Measurements from ENCODE around the gene ZNF195.

Gene ZNF195

DNA sequence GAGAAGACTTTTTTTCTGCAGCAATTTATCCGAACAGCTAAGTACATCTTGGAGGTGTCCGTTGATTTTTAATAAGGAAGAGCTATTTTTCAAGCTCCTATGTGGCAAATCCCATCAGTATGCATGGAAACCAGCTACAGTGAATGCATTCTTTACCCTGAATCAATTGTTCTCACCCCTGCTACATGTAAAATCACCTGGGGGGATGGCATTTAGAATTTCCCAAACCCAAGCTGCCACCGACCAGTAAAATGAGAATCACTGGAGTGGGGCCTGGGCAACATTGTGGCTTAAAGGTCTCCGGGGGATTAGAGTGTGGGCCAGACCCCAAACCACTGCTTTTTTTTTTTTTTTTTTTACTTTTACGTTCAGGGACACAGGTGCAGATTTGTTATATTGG, 2.8 kb upstream of the ZNF195 start:
- H3K27ac ChIP-seq = no peak overlapping the region
- peaks cover 0 to 8% (median 0%) of the 10 kb centered on the region in 3 donors for H3K36me3 ChIP-seq
- no peaks in the 10 kb centered on the region for H3K27me3 ChIP-seq
- H3K9me3 ChIP-seq = no peaks in the 10 kb centered on the region
- intact Hi-C loops (cut with DNase I; ENCODE audit: low total_unique reads) = no loop called here
- no peak for DNase-seq
- TF ChIP-seq, protein P1, sequence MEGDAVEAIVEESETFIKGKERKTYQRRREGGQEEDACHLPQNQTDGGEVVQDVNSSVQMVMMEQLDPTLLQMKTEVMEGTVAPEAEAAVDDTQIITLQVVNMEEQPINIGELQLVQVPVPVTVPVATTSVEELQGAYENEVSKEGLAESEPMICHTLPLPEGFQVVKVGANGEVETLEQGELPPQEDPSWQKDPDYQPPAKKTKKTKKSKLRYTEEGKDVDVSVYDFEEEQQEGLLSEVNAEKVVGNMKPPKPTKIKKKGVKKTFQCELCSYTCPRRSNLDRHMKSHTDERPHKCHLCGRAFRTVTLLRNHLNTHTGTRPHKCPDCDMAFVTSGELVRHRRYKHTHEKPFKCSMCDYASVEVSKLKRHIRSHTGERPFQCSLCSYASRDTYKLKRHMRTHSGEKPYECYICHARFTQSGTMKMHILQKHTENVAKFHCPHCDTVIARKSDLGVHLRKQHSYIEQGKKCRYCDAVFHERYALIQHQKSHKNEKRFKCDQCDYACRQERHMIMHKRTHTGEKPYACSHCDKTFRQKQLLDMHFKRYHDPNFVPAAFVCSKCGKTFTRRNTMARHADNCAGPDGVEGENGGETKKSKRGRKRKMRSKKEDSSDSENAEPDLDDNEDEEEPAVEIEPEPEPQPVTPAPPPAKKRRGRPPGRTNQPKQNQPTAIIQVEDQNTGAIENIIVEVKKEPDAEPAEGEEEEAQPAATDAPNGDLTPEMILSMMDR (IDR thresholded peaks at IDR 0.05) = no peak
- peaks cover 0 to 21% (median 9%) of the 10 kb centered on the region in 4 donors for H3K4me1 ChIP-seq
- peak overlapping the region in 1 of 2 donors; percentile 33 for H3K4me3 ChIP-seq

DNA sequence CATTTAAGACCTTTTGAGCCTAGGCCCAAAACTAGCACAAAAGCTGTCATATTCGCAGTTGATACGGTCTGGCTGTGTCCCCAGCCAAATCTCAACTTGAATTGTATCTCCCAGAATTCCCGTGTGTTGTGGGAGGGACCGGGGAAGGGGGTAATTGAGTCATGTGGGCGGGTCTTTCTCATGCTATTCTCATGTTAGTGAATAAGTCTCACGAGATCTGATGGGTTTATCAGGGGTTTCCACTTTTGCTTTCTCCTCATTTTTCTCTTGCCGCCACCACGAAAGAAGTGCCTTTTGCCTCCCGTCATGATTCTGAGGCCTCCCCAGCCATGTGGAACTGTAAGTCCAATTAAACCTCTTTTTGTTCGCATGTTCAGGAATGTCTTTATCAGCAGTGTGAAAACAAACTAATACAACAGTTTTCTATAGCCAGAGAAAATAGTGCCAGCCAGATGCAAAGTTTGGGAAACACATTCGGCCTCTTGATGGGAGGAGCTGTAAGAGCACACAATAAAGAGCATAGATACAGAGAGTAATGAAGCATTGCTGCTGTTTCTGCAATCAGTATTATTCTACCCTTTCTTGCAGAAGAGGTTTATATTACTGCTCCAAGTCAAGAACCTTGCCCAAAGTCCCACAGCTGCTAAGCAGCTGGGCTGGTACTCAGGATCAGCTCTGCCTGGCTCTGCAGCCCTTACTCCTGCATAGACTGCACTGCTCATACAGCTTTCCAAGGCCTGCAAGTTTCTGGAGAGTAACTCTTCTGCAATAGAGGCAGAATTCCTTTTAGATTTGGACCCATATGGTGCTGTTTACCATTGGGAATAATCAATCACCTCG, 2.0 kb upstream of the ZNF195 start:
- TF ChIP-seq, protein P1 (IDR thresholded peaks at IDR 0.05) = no peak
- peaks cover 0 to 8% (median 0%) of the 10 kb centered on the region in 3 donors for H3K36me3 ChIP-seq
- H3K27ac ChIP-seq = no peak overlapping the region
- H3K27me3 ChIP-seq = no peaks in the 10 kb centered on the region
- peak in 1 of 2 donors; percentile 23 for DNase-seq
- H3K4me3 ChIP-seq = peak overlapping the region; percentile 25 to 33
- peaks cover 0 to 21% (median 10%) of the 10 kb centered on the region in 4 donors for H3K4me1 ChIP-seq
- intact Hi-C loops (cut with DNase I; ENCODE audit: low total_unique reads) = no loop called here
- H3K9me3 ChIP-seq = no peaks in the 10 kb centered on the region

DNA sequence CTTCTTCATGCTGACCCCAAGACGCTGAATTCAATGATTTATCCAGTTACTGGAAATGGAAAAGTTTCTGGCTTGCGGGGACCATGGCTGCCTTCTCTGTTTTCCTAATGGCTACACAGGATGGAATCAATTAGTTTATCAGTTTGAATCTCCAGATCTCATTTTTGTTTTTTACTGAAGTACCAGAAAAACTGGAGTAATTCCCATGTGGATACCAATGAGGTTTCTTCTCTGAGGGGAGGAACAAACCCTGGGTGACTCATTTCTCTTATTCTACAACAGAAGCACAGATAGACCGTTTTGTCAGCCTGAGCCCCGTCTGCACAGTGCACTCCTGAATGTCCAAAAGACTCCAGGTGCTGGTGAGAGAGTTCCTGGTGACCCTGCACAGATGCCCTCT, 3.4 kb downstream of the ZNF195 start:
- H3K4me1 ChIP-seq = peaks cover 0 to 21% (median 10%) of the 10 kb centered on the region in 4 donors
- H3K27me3 ChIP-seq = no peaks in the 10 kb centered on the region
- H3K9me3 ChIP-seq = no peaks in the 10 kb centered on the region
- peaks cover 8 to 18% (median 15%) of the 10 kb centered on the region in 3 donors for H3K36me3 ChIP-seq
- TF ChIP-seq, protein P1 (IDR thresholded peaks at IDR 0.05) = no peak
- intact Hi-C loops (cut with DNase I; ENCODE audit: low total_unique reads) = loop anchor here (5.0 kb wide), 1 partner anchor 47 kb away; no protein-coding TSS in a partner anchor
- H3K27ac ChIP-seq = no peak overlapping the region
- no peak overlapping the region for H3K4me3 ChIP-seq
- DNase-seq = no peak

DNA sequence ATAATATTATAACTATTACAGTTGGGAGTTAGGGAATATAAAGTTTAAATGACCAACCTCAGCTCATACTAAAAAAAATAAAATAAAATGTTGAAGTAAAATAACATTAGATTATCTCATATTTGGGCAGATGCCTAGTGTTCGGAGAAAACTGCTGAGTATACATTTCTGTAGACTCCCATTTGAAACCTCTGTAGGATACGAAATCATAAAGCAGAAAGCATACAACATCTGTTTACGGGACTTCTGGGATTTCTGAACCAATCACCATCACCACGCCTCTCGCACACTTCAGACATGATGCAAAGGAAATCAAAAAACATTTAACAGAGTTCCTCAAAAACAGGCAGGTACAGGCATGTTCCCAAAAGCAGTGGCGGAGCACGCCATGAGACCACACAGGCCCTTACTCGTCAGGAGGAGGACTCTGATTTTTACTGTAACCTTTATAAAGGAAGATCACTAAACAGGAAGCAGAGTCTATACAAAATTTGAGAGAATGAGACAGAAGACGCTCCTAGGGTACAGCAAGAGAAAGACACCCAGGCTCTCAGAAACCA, 8.6 kb downstream of the ZNF195 start:
- H3K9me3 ChIP-seq = peaks cover 0 to 4% (median 0%) of the 10 kb centered on the region in 3 donors
- H3K27me3 ChIP-seq = no peaks in the 10 kb centered on the region
- TF ChIP-seq, protein P1 (IDR thresholded peaks at IDR 0.05) = no peak
- H3K4me3 ChIP-seq = no peak overlapping the region
- intact Hi-C loops (cut with DNase I; ENCODE audit: low total_unique reads) = no loop called here
- H3K36me3 ChIP-seq = peaks cover 58 to 67% (median 67%) of the 10 kb centered on the region in 3 donors
- DNase-seq = no peak
- no peak overlapping the region for H3K27ac ChIP-seq
- H3K4me1 ChIP-seq = no peaks in the 10 kb centered on the region

DNA sequence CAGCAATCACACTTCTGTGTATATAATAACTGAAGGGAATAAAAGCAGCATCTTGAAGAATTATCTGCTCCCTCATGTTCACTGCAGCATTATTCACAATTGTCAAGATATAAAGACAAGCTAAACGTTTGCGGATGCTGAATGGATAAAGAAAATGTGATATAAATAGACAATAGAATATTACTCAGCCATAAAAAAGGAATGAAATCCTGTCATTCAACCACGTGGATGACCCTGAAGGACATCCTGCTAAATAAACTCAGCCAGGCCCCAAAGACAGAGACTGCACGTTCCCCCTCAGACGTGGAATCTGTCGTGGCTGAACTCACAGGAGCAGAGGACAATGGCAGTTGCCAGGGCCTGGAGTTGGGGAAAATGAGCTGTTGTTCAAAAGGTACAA, 9.6 kb downstream of the ZNF195 start:
- TF ChIP-seq, protein P1 (IDR thresholded peaks at IDR 0.05) = no peak
- Histone ChIP-seq H3K4me3 (no peak overlapping the region), H3K27ac (no peak overlapping the region), H3K9me3 (peaks cover 0 to 4% (median 0%) of the 10 kb centered on the region in 3 donors), H3K4me1 (no peaks in the 10 kb centered on the region), H3K36me3 (peaks cover 68 to 77% (median 77%) of the 10 kb centered on the region in 3 donors), H3K27me3 (no peaks in the 10 kb centered on the region)
- intact Hi-C loops (cut with DNase I; ENCODE audit: low total_unique reads) = no loop called here
- no peak for DNase-seq

Measured in tibial artery (tissue), 4 donors.